Choroid plexus epithelial cell (primary cell): ENCODE data around the gene CYBA.
A peak's percentile ranks its signal among the peaks of the same experiment; 100 is the strongest.

Source experiments
- DNase-seq: peaks from one replicate; pipeline ENCODE4 v3.0.0-alpha.2; 2010; ENCODE audit warnings: low read depth
- H3K4me3 ChIP-seq: 2 replicates; pipeline ENCODE4 v1.5.1; 2011; ENCODE audit warnings: low read depth, mild to moderate bottlenecking, control low read depth, low read length, moderate library complexity
- CTCF ChIP-seq: conservative IDR thresholded peaks from 2 replicates; pipeline ENCODE4 v1.5.1; 2011; ENCODE audit warnings: low read depth, mild to moderate bottlenecking, control low read depth, inconsistent platforms, low read length, moderate library complexity

Gene CYBA

GRCh38 chr16:88630433-88630832 is 20.4 kb downstream of the CYBA start:
- no peak overlapping the region for H3K4me3 ChIP-seq
- no peak for TF ChIP-seq CTCF
- DNase-seq, result no peak

GRCh38 chr16:88629835-88630234 is 21.0 kb downstream of the CYBA start:
- TF ChIP-seq CTCF, result no peak
- H3K4me3 ChIP-seq, result no peak overlapping the region
- DNase-seq, result no peak

GRCh38 chr16:88628512-88628974 is 22.3 kb downstream of the CYBA start:
- no peak overlapping the region for H3K4me3 ChIP-seq
- DNase-seq, result peak; percentile 26
- TF ChIP-seq CTCF, result peak; percentile 55

- H3K4me3 ChIP-seq, result no peak overlapping the region
- no peak for DNase-seq
- TF ChIP-seq CTCF, result no peak
Observed at GRCh38 chr16:88627531-88628411, 23.1 kb downstream of the CYBA start.

- no peak for TF ChIP-seq CTCF
- no peak for DNase-seq
Observed at GRCh38 chr16:88626646-88627045, 24.2 kb downstream of the CYBA start.

GRCh38 chr16:88624977-88625576 is 25.8 kb downstream of the CYBA start:
- TF ChIP-seq CTCF, result no peak
- DNase-seq, result no peak
- H3K4me3 ChIP-seq, result no peak overlapping the region

More at GRCh38 chr16:88626646-88627045, 24.2 kb downstream of the CYBA start:
- H3K4me3 ChIP-seq, result no peak overlapping the region
